ENCODE results near the gene COLEC11.

COLEC11 gene

DNA sequence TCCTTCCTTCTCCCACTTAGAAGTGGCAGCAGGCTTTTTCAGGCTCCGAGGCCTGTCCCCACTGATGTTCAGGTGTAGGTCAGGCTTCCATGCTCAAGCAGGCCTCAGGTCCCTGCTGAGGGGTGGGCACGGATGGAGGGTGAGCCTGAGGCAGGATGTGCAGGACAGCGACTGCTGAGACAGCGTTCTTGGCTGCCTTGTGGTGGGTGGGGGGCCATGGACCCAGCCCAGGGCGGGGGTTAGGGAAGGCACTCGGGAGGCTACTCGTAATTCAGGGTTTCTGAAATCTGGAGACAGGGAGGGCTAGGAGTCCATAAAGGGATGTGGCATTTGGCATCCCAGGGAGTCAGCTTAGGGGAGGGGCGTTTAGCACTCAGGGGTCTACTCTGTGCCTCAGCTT is 30.3 kb downstream of the COLEC11 start:
- TF ChIP-seq, protein P1, sequence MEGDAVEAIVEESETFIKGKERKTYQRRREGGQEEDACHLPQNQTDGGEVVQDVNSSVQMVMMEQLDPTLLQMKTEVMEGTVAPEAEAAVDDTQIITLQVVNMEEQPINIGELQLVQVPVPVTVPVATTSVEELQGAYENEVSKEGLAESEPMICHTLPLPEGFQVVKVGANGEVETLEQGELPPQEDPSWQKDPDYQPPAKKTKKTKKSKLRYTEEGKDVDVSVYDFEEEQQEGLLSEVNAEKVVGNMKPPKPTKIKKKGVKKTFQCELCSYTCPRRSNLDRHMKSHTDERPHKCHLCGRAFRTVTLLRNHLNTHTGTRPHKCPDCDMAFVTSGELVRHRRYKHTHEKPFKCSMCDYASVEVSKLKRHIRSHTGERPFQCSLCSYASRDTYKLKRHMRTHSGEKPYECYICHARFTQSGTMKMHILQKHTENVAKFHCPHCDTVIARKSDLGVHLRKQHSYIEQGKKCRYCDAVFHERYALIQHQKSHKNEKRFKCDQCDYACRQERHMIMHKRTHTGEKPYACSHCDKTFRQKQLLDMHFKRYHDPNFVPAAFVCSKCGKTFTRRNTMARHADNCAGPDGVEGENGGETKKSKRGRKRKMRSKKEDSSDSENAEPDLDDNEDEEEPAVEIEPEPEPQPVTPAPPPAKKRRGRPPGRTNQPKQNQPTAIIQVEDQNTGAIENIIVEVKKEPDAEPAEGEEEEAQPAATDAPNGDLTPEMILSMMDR (IDR thresholded peaks at IDR 0.05; ENCODE audit: low read depth, low read length) = no peak
- H3K4me3 ChIP-seq (replicated peaks in 1 of 2; ENCODE audit: low read depth in 2 of 2, low read length in 2 of 2) = no peak overlapping the region
- no peak for DNase-seq (ENCODE audit: low read depth in 2 of 2)

DNA sequence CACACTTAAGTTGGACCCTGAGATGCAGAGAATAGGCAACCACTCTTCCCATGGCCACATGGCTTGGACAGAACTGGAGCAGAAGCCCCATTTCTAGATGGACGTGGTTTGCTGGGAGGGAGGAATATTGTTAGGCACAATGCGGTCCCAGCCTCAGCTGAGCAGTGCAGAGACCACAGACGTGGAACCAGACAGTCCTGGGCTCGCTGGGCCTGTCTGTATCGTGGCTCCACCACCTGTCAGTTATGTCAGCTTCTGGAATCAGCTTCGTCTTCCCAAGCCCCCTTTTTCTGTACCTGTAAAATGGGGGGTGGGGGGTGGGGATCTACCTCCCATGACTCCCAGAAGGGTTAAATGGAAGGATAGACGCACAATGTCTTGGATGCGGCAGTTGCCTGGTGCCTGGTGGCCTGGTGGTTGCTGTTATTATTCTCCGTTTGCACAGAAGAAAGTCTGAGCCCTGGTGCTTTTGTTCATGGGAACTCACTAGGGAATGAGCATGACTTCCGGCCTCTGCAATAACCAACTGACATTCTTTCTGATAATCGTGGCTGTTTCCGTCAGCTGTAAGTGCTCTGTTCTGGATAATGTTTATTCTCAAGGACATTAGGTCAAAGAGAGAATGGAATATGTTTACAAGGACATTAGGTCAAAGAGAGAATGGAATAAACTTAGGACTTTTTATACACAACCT is 31.4 kb downstream of the COLEC11 start:
- H3K4me3 ChIP-seq (replicated peaks in 1 of 2; ENCODE audit: low read depth in 2 of 2, low read length in 2 of 2) = no peak overlapping the region
- TF ChIP-seq, protein P1 (IDR thresholded peaks at IDR 0.05; ENCODE audit: low read depth, low read length) = no peak
- peak; percentile 60 to 84 for DNase-seq (ENCODE audit: low read depth in 2 of 2)

DNA sequence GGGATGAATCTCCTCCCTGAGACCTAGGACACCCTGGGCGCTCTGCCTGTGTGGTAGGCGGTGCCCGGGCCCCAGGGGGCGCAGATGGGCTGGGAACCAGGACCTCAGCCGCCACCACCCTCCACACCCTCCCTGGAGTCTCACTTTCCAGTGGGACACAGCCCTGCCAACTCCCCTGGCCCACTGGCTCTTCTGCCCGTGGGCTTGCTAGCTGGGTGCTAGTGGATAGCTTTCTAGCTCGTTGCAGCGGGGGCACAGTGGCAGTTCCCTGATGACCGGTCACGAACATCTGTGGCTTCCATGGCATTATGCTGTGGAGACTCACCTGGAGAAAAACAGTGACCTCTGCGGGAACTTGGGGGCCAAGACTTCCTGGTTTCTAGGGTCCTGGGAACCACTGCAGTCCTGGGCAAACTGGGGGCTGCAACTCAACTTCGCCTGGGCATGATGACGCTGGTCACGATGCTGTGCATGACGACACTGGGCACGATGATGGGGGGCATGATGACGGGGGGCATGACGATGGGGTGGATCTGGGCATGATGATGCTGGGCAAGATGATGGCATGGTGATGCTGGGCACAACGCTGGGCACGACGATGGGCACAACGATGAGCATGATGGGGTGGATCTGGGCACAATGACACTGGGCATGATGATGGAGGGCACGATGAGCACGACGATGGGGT is 32.0 kb downstream of the COLEC11 start:
- DNase-seq (ENCODE audit: low read depth in 2 of 2) = no peak
- TF ChIP-seq, protein P1 (IDR thresholded peaks at IDR 0.05; ENCODE audit: low read depth, low read length) = peak; percentile 10
- no peak overlapping the region for H3K4me3 ChIP-seq (replicated peaks in 1 of 2; ENCODE audit: low read depth in 2 of 2, low read length in 2 of 2)

DNA sequence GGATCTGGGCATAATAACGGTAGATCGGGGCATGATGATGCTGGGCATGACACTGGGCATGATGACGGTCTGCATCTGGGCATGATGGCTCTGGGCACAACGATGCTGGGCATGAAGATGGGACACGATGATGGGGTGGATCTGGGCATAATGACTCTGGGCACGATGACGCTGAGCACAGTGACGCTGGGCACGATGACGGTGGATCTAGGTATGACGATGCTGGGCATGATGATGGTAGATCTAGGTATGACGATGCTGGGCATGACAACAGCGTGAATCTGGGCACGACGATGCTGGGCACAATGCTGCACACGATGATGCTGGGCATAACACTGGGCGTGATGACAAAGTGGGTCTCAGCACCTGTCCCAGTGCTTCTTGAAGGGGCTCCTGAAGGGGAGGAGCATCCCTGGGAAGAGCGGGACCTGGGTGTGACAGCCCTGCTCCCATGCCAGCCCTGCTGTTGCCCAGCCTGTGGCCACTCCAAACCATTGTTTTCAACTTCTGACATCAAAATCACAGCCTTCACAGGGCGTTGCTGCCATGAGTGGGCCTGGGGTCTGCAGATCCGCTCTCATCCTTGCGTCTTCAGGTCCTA is 32.7 kb downstream of the COLEC11 start:
- TF ChIP-seq, protein P1 (IDR thresholded peaks at IDR 0.05; ENCODE audit: low read depth, low read length) = no peak
- no peak for DNase-seq (ENCODE audit: low read depth in 2 of 2)
- no peak overlapping the region for H3K4me3 ChIP-seq (replicated peaks in 1 of 2; ENCODE audit: low read depth in 2 of 2, low read length in 2 of 2)

DNA sequence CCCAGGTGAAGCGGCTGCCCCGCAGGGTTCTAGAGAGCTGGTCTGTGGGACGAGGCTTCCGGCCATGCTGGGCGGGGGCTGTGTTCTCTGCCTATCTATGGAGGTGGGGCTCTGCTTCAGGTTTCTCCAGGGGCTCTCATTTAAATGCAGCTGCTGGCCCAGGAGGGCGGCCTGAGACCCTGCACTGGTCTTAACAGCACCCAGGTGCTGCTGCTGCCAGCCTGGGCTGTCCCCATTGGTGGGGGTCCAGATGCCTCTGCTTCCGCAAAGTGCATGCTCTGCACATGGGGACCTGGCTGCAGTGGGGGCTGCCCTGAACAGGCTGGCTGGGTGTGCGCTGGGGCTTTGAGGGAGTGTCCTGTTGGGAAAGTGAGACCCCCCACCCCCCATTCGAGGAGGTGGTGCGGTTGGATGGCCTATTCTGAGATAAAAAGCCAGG is 33.3 kb downstream of the COLEC11 start:
- DNase-seq (ENCODE audit: low read depth in 2 of 2) = no peak
- H3K4me3 ChIP-seq (replicated peaks in 1 of 2; ENCODE audit: low read depth in 2 of 2, low read length in 2 of 2) = no peak overlapping the region
- TF ChIP-seq, protein P1 (IDR thresholded peaks at IDR 0.05; ENCODE audit: low read depth, low read length) = no peak

DNA sequence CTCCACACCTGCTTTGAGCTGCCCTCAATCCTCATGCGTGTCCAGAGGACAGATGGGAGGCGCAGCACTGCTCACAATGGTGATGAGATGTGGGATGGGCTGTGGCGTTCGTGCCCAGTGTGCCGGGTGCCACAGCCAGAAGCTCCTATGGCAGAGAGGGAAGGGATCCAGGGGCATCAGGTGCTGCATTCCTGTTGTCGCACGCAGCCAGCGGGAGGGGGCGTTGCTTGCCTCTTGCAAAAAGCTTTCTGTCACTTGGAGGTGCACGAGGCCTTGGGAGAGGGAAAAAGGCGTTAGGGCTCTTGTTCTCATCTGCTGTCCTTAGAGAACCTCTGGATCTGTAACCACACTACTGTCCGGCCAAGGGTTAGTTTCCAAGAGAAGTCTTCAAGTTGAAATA is 33.9 kb downstream of the COLEC11 start:
- peak in 1 of 2 donors; percentile 16 for DNase-seq (ENCODE audit: low read depth in 2 of 2)
- TF ChIP-seq, protein P1 (IDR thresholded peaks at IDR 0.05; ENCODE audit: low read depth, low read length) = no peak

More for the DNA sequence above, 33.9 kb downstream of the COLEC11 start:
- H3K4me3 ChIP-seq (replicated peaks in 1 of 2; ENCODE audit: low read depth in 2 of 2, low read length in 2 of 2) = no peak overlapping the region

Data from cardiac fibroblast (primary cell).